Mesendoderm (in vitro differentiated cells): ENCODE measurements around the gene TBC1D14.

ENCODE experiments used
- DNase-seq: peaks from one replicate; pipeline ENCODE4 v3.0.0; 2013
- H2AK5ac ChIP-seq: 2 replicates; pipeline ENCODE4 v1.6.1; 2013; ENCODE audit warnings: low read length, inconsistent platforms
- H2BK120ac ChIP-seq: 2 replicates; pipeline ENCODE4 v1.6.1; 2013; ENCODE audit warnings: low read depth, mild to moderate bottlenecking, low read length, moderate library complexity, mixed read lengths
- H2BK15ac ChIP-seq: replicated peaks from 2 replicates; pipeline ENCODE4 v1.6.1; 2013; ENCODE audit warnings: low read depth, mild to moderate bottlenecking, moderate library complexity
- H2BK5ac ChIP-seq: 2 replicates; pipeline ENCODE4 v1.6.1; 2013; ENCODE audit warnings: low read length, inconsistent platforms
- H3K18ac ChIP-seq: 2 replicates; pipeline ENCODE4 v1.6.1; 2013; ENCODE audit warnings: mild to moderate bottlenecking, low read length, mixed read lengths
- H3K23ac ChIP-seq: one replicate; pipeline ENCODE4 v1.6.1; 2013; ENCODE audit warnings: low read length
- H3K27ac ChIP-seq: 2 replicates; pipeline ENCODE4 v1.5.1; 2013; ENCODE audit warnings: low read depth, mild to moderate bottlenecking, inconsistent platforms, low read length, moderate library complexity
- H3K27me3 ChIP-seq: 2 replicates; pipeline ENCODE4 v1.6.1; 2013; ENCODE audit warnings: low read length, control low read depth, mild to moderate bottlenecking, inconsistent platforms; ENCODE audit not compliant: insufficient read depth, poor library complexity
- H3K36me3 ChIP-seq: 2 replicates; pipeline ENCODE4 v1.6.1; 2013; ENCODE audit warnings: low read length, inconsistent platforms; ENCODE audit not compliant: control insufficient read depth, insufficient read depth
- H3K4ac ChIP-seq: one replicate; pipeline ENCODE4 v1.6.1; 2013; ENCODE audit warnings: low read depth, mild to moderate bottlenecking, low read length, moderate library complexity
- H3K4me1 ChIP-seq: 2 replicates; pipeline ENCODE4 v1.6.1; 2013; ENCODE audit warnings: low read depth, low read length, inconsistent platforms; ENCODE audit not compliant: control insufficient read depth
- H3K4me2 ChIP-seq: 2 replicates; pipeline ENCODE4 v1.6.1; 2013; ENCODE audit warnings: low read length
- H3K4me3 ChIP-seq: 2 replicates; pipeline ENCODE4 v1.5.1; 2013; ENCODE audit warnings: mild to moderate bottlenecking, low read length
- H3K56ac ChIP-seq: one replicate; pipeline ENCODE4 v1.6.1; 2013; ENCODE audit warnings: low read length
- H3K79me1 ChIP-seq: 2 replicates; pipeline ENCODE4 v1.6.1; 2013; ENCODE audit warnings: low read length, inconsistent platforms
- H3K79me2 ChIP-seq: 2 replicates; pipeline ENCODE4 v1.6.1; 2013; ENCODE audit warnings: mild to moderate bottlenecking, low read length; ENCODE audit not compliant: control insufficient read depth, insufficient read depth
- H3K9ac ChIP-seq: 2 replicates; pipeline ENCODE4 v1.6.1; 2013; ENCODE audit warnings: low read length, inconsistent platforms
- H4K5ac ChIP-seq: one replicate; pipeline ENCODE4 v1.6.1; 2013; ENCODE audit warnings: low read length
- H4K8ac ChIP-seq: one replicate; pipeline ENCODE4 v1.6.1; 2013; ENCODE audit warnings: low read depth, mild to moderate bottlenecking, control low read depth, low read length, moderate library complexity
- WGBS: extraction: QIAGEN DNeasy Blood & Tissue Kit; methylation state at CpG from one replicate; pipeline ENCODE4 v1.1.7; 2013; ENCODE audit warnings: low lambda C conversion rate, missing lambda C conversion rate; ENCODE audit not compliant: insufficient coverage; ENCODE audit errors: extremely low coverage; 5-methylcytosine and 5-hydroxymethylcytosine counted together

The TBC1D14 gene

DNA sequence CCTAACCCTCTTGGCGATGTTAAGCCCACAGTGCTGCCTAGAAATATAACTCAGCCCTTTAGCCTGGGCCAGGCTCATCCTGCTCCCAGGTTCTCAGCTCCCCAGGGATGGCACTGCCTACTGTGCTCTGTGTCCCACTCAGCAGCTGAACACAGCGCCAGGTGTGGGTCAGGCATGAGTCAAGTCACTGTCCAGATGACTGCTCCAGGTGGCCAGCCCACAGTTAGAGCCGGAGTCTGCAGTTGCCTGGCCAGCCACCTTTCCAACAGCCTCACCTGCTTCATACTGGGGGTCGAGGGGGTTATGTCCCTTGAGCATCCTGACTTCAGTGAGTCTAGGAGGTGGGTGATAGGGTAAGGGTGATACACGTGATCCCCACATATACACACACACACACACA is 48.4 kb downstream of the TBC1D14 start:
- Histone ChIP-seq H2BK5ac (no peak overlapping the region), H3K4ac (no peak overlapping the region), H2BK15ac (no peak overlapping the region), H3K56ac (no peak overlapping the region), H3K9ac (no peak overlapping the region), H3K79me2 (no peaks in the 10 kb centered on the region), H4K5ac (no peak overlapping the region), H3K4me1 (peaks cover 3% of the 10 kb centered on the region), H3K79me1 (peaks cover 1% of the 10 kb centered on the region), H3K27me3 (no peaks in the 10 kb centered on the region), H3K36me3 (no peaks in the 10 kb centered on the region), H2AK5ac (no peak overlapping the region), H3K4me3 (no peak overlapping the region), H3K4me2 (no peak overlapping the region), H3K18ac (no peak overlapping the region), H4K8ac (no peak overlapping the region), H3K23ac (no peak overlapping the region), H2BK120ac (no peak overlapping the region), H3K27ac (no peak overlapping the region)
- DNase-seq, result no peak
- no CpG with 5 or more reads among the region's 5 CpGs for WGBS

DNA sequence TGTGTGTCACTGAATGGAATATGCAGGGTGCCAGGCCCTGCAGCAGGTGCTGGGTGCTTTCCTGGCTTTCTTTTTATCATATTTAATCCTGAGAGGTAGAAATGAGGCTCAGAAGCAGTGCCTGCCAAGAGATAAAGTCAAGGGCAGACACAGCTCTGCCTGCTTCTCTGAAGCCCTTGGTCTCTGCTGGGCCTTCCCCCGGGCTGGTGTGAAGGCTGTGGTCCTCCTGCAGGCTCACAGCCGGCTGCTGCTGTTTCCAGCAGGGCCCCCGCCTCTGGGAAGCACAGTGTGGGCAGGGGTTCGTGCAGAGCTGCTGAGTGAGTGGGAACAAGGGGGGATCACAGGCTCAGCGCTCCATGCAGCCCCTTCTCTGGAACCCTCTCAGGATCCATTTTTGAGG is 49.6 kb downstream of the TBC1D14 start:
- H2BK15ac ChIP-seq, result no peak overlapping the region
- no peaks in the 10 kb centered on the region for H3K4me1 ChIP-seq
- no peak overlapping the region for H3K4me3 ChIP-seq
- H2BK5ac ChIP-seq, result no peak overlapping the region
- no CpG with 5 or more reads among the region's 5 CpGs for WGBS
- H3K9ac ChIP-seq, result no peak overlapping the region
- no peak overlapping the region for H3K27ac ChIP-seq
- no peak overlapping the region for H3K4ac ChIP-seq
- H3K4me2 ChIP-seq, result no peak overlapping the region
- no peaks in the 10 kb centered on the region for H3K27me3 ChIP-seq
- no peak for DNase-seq
- no peak overlapping the region for H4K5ac ChIP-seq
- H4K8ac ChIP-seq, result no peak overlapping the region
- no peak overlapping the region for H2BK120ac ChIP-seq
- no peaks in the 10 kb centered on the region for H3K36me3 ChIP-seq
- H3K56ac ChIP-seq, result no peak overlapping the region
- H2AK5ac ChIP-seq, result no peak overlapping the region
- H3K18ac ChIP-seq, result no peak overlapping the region
- no peaks in the 10 kb centered on the region for H3K79me2 ChIP-seq
- peaks cover 1% of the 10 kb centered on the region for H3K79me1 ChIP-seq
- no peak overlapping the region for H3K23ac ChIP-seq

DNA sequence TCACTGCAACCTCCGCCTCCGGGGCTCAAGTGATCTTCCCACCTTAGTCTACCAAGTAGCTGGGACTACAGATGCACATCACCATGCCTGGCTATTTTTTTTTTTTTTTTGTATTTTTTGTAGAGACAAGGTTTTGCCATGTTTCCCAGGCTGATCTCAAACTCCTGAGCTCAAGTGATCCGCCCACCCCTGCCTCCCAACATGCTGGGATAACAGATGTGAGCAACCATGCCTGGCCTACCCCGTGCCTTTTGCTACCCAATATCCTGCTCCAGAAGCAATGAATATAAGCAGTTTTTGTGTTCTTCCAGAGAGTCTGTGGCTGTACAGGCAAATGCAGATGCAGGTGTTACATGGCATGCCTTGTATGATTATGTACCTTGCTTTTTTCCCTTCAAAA is 50.5 kb downstream of the TBC1D14 start:
- no peak overlapping the region for H3K56ac ChIP-seq
- WGBS, result no CpG with 5 or more reads among the region's 4 CpGs
- H4K8ac ChIP-seq, result no peak overlapping the region
- no peaks in the 10 kb centered on the region for H3K27me3 ChIP-seq
- no peak overlapping the region for H3K4ac ChIP-seq
- H3K36me3 ChIP-seq, result no peaks in the 10 kb centered on the region
- no peak overlapping the region for H2BK15ac ChIP-seq
- no peak overlapping the region for H3K9ac ChIP-seq
- no peak overlapping the region for H3K27ac ChIP-seq
- no peak overlapping the region for H3K4me3 ChIP-seq
- no peaks in the 10 kb centered on the region for H3K4me1 ChIP-seq
- no peak overlapping the region for H4K5ac ChIP-seq
- H3K23ac ChIP-seq, result no peak overlapping the region
- no peak overlapping the region for H2BK120ac ChIP-seq
- no peaks in the 10 kb centered on the region for H3K79me2 ChIP-seq
- H3K79me1 ChIP-seq, result peaks cover 1% of the 10 kb centered on the region
- no peak overlapping the region for H3K4me2 ChIP-seq
- no peak overlapping the region for H2BK5ac ChIP-seq
- H3K18ac ChIP-seq, result no peak overlapping the region
- no peak overlapping the region for H2AK5ac ChIP-seq
- no peak for DNase-seq

DNA sequence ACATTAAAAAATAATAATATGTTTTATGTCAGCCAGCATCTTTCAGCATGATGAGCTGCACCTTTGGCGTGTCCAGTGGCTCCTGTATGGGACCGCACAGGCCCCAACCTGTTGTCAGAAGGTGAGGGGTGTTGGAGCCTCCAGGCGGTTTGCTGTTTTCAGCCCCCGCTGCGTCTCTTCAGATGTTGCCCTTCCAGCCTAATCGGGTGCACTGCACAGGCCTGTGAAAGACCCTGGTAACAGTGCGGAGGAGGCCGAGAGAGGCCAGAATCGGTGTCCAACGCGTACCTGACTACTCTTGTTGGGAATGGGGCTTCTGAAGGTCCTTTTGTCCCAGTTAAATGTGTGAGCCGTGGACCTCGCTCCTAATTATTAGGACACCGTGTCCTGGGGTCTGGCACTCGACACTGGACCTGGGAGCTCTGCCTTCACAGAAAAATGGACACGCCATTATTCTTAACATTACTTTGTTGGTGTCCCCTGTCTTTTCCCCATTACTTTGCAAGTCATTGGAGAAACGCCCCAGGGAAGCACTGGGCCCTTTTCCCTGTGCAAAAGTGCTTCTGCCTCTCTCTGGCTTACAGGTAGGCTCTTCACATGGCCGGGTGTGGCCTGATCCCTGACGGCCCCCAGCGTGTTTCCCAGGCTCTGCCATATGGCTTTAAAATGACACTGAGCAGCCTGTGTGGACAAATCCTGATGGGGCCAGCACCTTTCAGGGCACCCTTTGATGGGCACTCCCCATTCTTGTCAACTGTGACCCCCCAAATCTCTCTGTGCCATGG is 51.2 kb downstream of the TBC1D14 start:
- H3K79me2 ChIP-seq, result no peaks in the 10 kb centered on the region
- WGBS, result no CpG with 5 or more reads among the region's 20 CpGs
- no peak overlapping the region for H2AK5ac ChIP-seq
- no peak for DNase-seq
- no peak overlapping the region for H2BK120ac ChIP-seq
- H2BK15ac ChIP-seq, result no peak overlapping the region
- H3K56ac ChIP-seq, result no peak overlapping the region
- H3K27me3 ChIP-seq, result no peaks in the 10 kb centered on the region
- H3K18ac ChIP-seq, result no peak overlapping the region
- H2BK5ac ChIP-seq, result no peak overlapping the region
- H3K9ac ChIP-seq, result no peak overlapping the region
- no peak overlapping the region for H3K4me2 ChIP-seq
- H3K23ac ChIP-seq, result no peak overlapping the region
- H4K5ac ChIP-seq, result no peak overlapping the region
- H3K4me1 ChIP-seq, result no peaks in the 10 kb centered on the region
- no peak overlapping the region for H4K8ac ChIP-seq
- H3K27ac ChIP-seq, result no peak overlapping the region
- no peak overlapping the region for H3K4ac ChIP-seq
- peaks cover 1% of the 10 kb centered on the region for H3K79me1 ChIP-seq
- no peaks in the 10 kb centered on the region for H3K36me3 ChIP-seq
- no peak overlapping the region for H3K4me3 ChIP-seq

DNA sequence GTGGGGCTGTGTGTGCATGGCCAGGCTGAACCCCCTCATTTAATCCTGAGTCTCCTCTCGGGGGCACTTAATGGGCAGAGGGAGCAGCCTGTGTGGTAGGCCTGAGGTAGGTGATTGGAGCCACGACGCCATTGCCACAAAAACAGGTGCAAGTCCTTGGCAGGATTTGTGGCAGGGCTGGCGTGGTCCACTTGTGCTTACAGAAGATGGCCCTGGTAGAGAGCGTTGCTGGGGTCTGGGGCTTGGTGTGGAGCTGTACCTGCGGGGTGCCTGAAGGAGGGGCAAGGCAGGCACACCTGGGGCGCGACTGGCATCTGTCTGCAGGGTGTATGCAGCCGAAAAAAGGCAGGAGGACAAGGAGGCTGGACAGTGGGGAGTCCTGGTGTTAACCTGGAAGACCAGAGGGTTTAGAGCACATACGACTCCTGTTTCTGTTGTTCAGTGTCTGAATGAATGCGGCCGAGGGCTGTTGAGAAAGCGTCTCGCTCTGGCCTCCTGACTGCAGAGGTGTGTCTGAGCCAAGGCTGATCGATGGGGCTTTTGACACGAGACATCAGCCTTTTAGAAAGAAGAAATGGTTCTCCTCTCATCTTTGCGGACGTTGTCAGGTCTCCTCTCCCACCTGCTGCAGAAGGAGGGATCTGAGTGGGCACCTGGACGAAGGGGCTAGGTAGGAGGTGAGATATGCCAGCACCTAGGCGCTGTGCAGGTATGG is 52.0 kb downstream of the TBC1D14 start:
- no CpG with 5 or more reads among the region's 20 CpGs for WGBS
- Histone ChIP-seq H3K18ac (no peak overlapping the region), H4K8ac (no peak overlapping the region), H2AK5ac (no peak overlapping the region), H3K4me2 (no peak overlapping the region), H3K27me3 (no peaks in the 10 kb centered on the region), H3K4me1 (no peaks in the 10 kb centered on the region), H3K79me1 (peaks cover 1% of the 10 kb centered on the region), H3K56ac (peak overlapping the region; percentile 7), H3K9ac (no peak overlapping the region), H3K4me3 (no peak overlapping the region), H2BK15ac (no peak overlapping the region), H3K4ac (no peak overlapping the region), H3K27ac (no peak overlapping the region), H3K79me2 (no peaks in the 10 kb centered on the region), H3K23ac (no peak overlapping the region), H4K5ac (no peak overlapping the region), H2BK5ac (no peak overlapping the region), H3K36me3 (no peaks in the 10 kb centered on the region), H2BK120ac (no peak overlapping the region)
- DNase-seq, result no peak
